ENCODE measurements around the gene RPL21.

The RPL21 gene

GRCh38 chr13:27258637-27259386, 7.5 kb downstream of the RPL21 start:
- no peak for DNase-seq

- no peak for DNase-seq
Observed at GRCh38 chr13:27259831-27260230, 8.5 kb downstream of the RPL21 start.

- no peak for DNase-seq
Observed at GRCh38 chr13:27261396-27261795, 10.0 kb downstream of the RPL21 start.

GRCh38 chr13:27263438-27263837, 12.1 kb downstream of the RPL21 start:
- no peak for DNase-seq

- DNase-seq, result peak in 23 of 51 donors; percentile 5 to 65 (median 19)
Observed at GRCh38 chr13:27264181-27264580, 12.8 kb downstream of the RPL21 start.

- no peak for DNase-seq
Observed at GRCh38 chr13:27264648-27265047, 13.3 kb downstream of the RPL21 start.

GRCh38 chr13:27266917-27267316, 15.6 kb downstream of the RPL21 start:
- no peak for DNase-seq

GRCh38 chr13:27267596-27267995, 16.2 kb downstream of the RPL21 start:
- DNase-seq, result no peak

- no peak for DNase-seq
Observed at GRCh38 chr13:27269114-27269665, 17.8 kb downstream of the RPL21 start.

GRCh38 chr13:27270594-27271520, 19.5 kb downstream of the RPL21 start, which contains the start of gene RASL11A:
RASL11A (plus strand) TSS chr13:27270830; CDS start chr13:27270945, 115 bp downstream.
- peak in 49 of 51 donors; percentile 38 to 89 (median 74) for DNase-seq

- DNase-seq, result no peak
Observed at GRCh38 chr13:27271570-27272096, 20.3 kb downstream of the RPL21 start.

- no peak for DNase-seq
Observed at GRCh38 chr13:27273658-27274425, 22.5 kb downstream of the RPL21 start.

GRCh38 chr13:27274631-27275030, 23.3 kb downstream of the RPL21 start:
- DNase-seq, result no peak

GRCh38 chr13:27276188-27276587, 24.8 kb downstream of the RPL21 start:
- DNase-seq, result no peak

- no peak for DNase-seq
Observed at GRCh38 chr13:27279506-27279905, 28.1 kb downstream of the RPL21 start.

GRCh38 chr13:27280009-27280656, 28.8 kb downstream of the RPL21 start:
- no peak for DNase-seq

- no peak for DNase-seq
Observed at GRCh38 chr13:27280841-27281240, 29.5 kb downstream of the RPL21 start.

GRCh38 chr13:27281420-27281819, 30.1 kb downstream of the RPL21 start:
- no peak for DNase-seq

GRCh38 chr13:27283906-27284493, 32.6 kb downstream of the RPL21 start:
- DNase-seq, result peak in 19 of 51 donors; percentile 7 to 62 (median 32)

- no peak for DNase-seq
Observed at GRCh38 chr13:27288392-27288791, 37.0 kb downstream of the RPL21 start.

Data from hypothalamus (tissue), 51 donors.